H9 (cell line): ENCODE measurements around the gene PLEKHM3. TPM values are rescaled to one million over a fixed set of nuclear protein-coding genes. Genes with fewer than 3 reads are reported as not detected.

Experiments
- DNase-seq: peaks from one replicate; pipeline ENCODE4 v3.0.0-alpha.2; 2017
- H2AFZ ChIP-seq: one replicate; pipeline ENCODE4 v1.6.1; 2013; ENCODE audit warnings: mild to moderate bottlenecking, low read length, control low read depth, moderate library complexity
- H2AK5ac ChIP-seq: 2 replicates; pipeline ENCODE4 v1.6.1; 2013; ENCODE audit warnings: low read length, control low read depth, mixed read lengths; ENCODE audit not compliant: insufficient read length
- H2BK120ac ChIP-seq: one replicate; pipeline ENCODE4 v1.6.1; 2013; ENCODE audit warnings: low read depth, mild to moderate bottlenecking, low read length, control low read depth, inconsistent platforms; ENCODE audit not compliant: poor library complexity, severe bottlenecking
- H2BK12ac ChIP-seq: 2 replicates; pipeline ENCODE4 v1.6.1; 2013; ENCODE audit warnings: low read length, control low read depth, mixed read lengths, low read depth; ENCODE audit not compliant: insufficient read length
- H2BK15ac ChIP-seq: 2 replicates; pipeline ENCODE4 v1.6.1; 2013; ENCODE audit warnings: low read depth, low read length, control low read depth
- H2BK20ac ChIP-seq: one replicate; pipeline ENCODE4 v1.6.1; 2013; ENCODE audit warnings: low read depth, mild to moderate bottlenecking, low read length, control low read depth, inconsistent platforms; ENCODE audit not compliant: poor library complexity, severe bottlenecking
- H2BK5ac ChIP-seq: 2 replicates; pipeline ENCODE4 v1.6.1; 2013; ENCODE audit warnings: low read length, control low read depth, mixed read lengths; ENCODE audit not compliant: insufficient read length
- H3K14ac ChIP-seq: 2 replicates; pipeline ENCODE4 v1.6.1; 2013; ENCODE audit warnings: low read length, control low read depth; ENCODE audit not compliant: insufficient read depth
- H3K18ac ChIP-seq: 2 replicates; pipeline ENCODE4 v1.6.1; 2013; ENCODE audit warnings: low read depth, mild to moderate bottlenecking, mixed read lengths, low read length, control low read depth; ENCODE audit not compliant: insufficient read length
- H3K23ac ChIP-seq: 2 replicates; pipeline ENCODE4 v1.6.1; 2013; ENCODE audit warnings: low read length, control low read depth, mixed read lengths, low read depth; ENCODE audit not compliant: insufficient read length
- H3K23me2 ChIP-seq: 2 replicates; pipeline ENCODE4 v1.6.1; 2013; ENCODE audit warnings: low read depth, mild to moderate bottlenecking, mixed read lengths, low read length, control low read depth; ENCODE audit not compliant: insufficient read length, poor library complexity, severe bottlenecking
- H3K27ac ChIP-seq: 2 replicates; pipeline ENCODE4 v1.5.1; 2013; ENCODE audit warnings: low read length, control low read depth, mixed read lengths, low read depth; ENCODE audit not compliant: insufficient read length
- H3K27me3 ChIP-seq: 2 replicates; pipeline ENCODE4 v1.6.1; 2013; ENCODE audit warnings: low read length, control low read depth, inconsistent platforms; ENCODE audit not compliant: insufficient read depth
- H3K4ac ChIP-seq: 2 replicates; pipeline ENCODE4 v1.6.1; 2013; ENCODE audit warnings: low read depth, mild to moderate bottlenecking, control low read depth, inconsistent platforms, low read length, moderate library complexity
- H3K4me1 ChIP-seq: 2 replicates; pipeline ENCODE4 v1.6.1; 2013; ENCODE audit warnings: low read length, control low read depth, inconsistent platforms; ENCODE audit not compliant: insufficient read depth
- H3K4me2 ChIP-seq: 2 replicates; pipeline ENCODE4 v1.6.1; 2013; ENCODE audit warnings: low read length, control low read depth, mixed read lengths; ENCODE audit not compliant: insufficient read length, insufficient read depth
- H3K56ac ChIP-seq: 2 replicates; pipeline ENCODE4 v1.6.1; 2013; ENCODE audit warnings: low read depth, mild to moderate bottlenecking, mixed read lengths, low read length, control low read depth; ENCODE audit not compliant: insufficient read length
- H3K79me1 ChIP-seq: 2 replicates; pipeline ENCODE4 v1.6.1; 2013; ENCODE audit warnings: low read depth, mild to moderate bottlenecking, moderate library complexity, low read length, control low read depth, inconsistent platforms; ENCODE audit not compliant: insufficient read depth, poor library complexity, severe bottlenecking
- H3K79me2 ChIP-seq: 2 replicates; pipeline ENCODE4 v1.6.1; 2013; ENCODE audit warnings: low read length, control low read depth, inconsistent platforms; ENCODE audit not compliant: insufficient read depth
- H3K9ac ChIP-seq: 2 replicates; pipeline ENCODE4 v1.6.1; 2013; ENCODE audit warnings: low read length, control low read depth, mixed read lengths; ENCODE audit not compliant: insufficient read length; ENCODE audit errors: extremely low read depth
- H3K9me3 ChIP-seq: one replicate; pipeline ENCODE4 v1.6.1; 2013; ENCODE audit warnings: low read depth, low read length, inconsistent platforms; ENCODE audit not compliant: control insufficient read depth
- H3T11ph ChIP-seq: one replicate; pipeline ENCODE4 v1.6.1; 2013; ENCODE audit warnings: mild to moderate bottlenecking, low read length, control low read depth, inconsistent platforms
- H4K20me1 ChIP-seq: one replicate; pipeline ENCODE4 v1.6.1; 2013; ENCODE audit not compliant: control insufficient read depth, insufficient read length, insufficient read depth
- H4K5ac ChIP-seq: 2 replicates; pipeline ENCODE4 v1.6.1; 2013; ENCODE audit warnings: low read depth, mild to moderate bottlenecking, mixed read lengths, low read length, control low read depth; ENCODE audit not compliant: insufficient read length
- H4K8ac ChIP-seq: replicated peaks from 2 replicates; pipeline ENCODE4 v1.6.1; 2013; ENCODE audit warnings: low read length, control low read depth, mixed read lengths, low read depth; ENCODE audit not compliant: insufficient read length
- H4K91ac ChIP-seq: 2 replicates; pipeline ENCODE4 v1.6.1; 2013; ENCODE audit warnings: low read depth, mild to moderate bottlenecking, moderate library complexity, mixed read lengths, low read length, control low read depth; ENCODE audit not compliant: insufficient read length
- H3K27ac Mint-ChIP-seq, 3 experiments: 2 replicates in 2 of 3; 3 replicates in 1 of 3; pipeline ENCODE4 v1.8.0; 2020 to 2021; ENCODE audit warnings: mixed read lengths in 3 of 3, mild to moderate bottlenecking in 1 of 3, moderate library complexity in 1 of 3
- H3K27me3 Mint-ChIP-seq: 2 replicates; pipeline ENCODE4 v1.8.0; 2021; ENCODE audit warnings: low read depth, mild to moderate bottlenecking, moderate library complexity, mixed read lengths
- H3K36me3 Mint-ChIP-seq, 3 experiments: 2 replicates in 2 of 3; 3 replicates in 1 of 3; pipeline ENCODE4 v1.8.0; 2020 to 2021; ENCODE audit warnings: low read depth in 3 of 3, mixed read lengths in 3 of 3; ENCODE audit not compliant: insufficient read depth in 1 of 3
- H3K4me1 Mint-ChIP-seq, 2 experiments: 2 replicates each; pipeline ENCODE4 v1.8.0; 2020; ENCODE audit warnings: mixed read lengths in 2 of 2
- H3K4me3 Mint-ChIP-seq, 2 experiments: 2 replicates in 1 of 2; 3 replicates in 1 of 2; pipeline ENCODE4 v1.8.0; 2020 to 2021; ENCODE audit warnings: mild to moderate bottlenecking in 2 of 2, mixed read lengths in 2 of 2, moderate library complexity in 1 of 2
- H3K9me3 Mint-ChIP-seq, 2 experiments: 2 replicates in 1 of 2; 3 replicates in 1 of 2; pipeline ENCODE4 v1.8.0; 2020; ENCODE audit warnings: mild to moderate bottlenecking in 2 of 2, mixed read lengths in 2 of 2, moderate library complexity in 1 of 2
- CTCF ChIP-seq: fragments of 200-600 bp; sonication (generic); conservative IDR thresholded peaks from 3 replicates; pipeline ENCODE4 v1.8.0; 2021; ENCODE audit warnings: antibody characterized with exemption, mild to moderate bottlenecking
- WGBS: extraction: QIAGEN DNeasy Blood & Tissue Kit; methylation state at CpG from one replicate; pipeline ENCODE4 v1.1.7; 2013; ENCODE audit warnings: missing lambda C conversion rate, low lambda C conversion rate, mixed read lengths; ENCODE audit not compliant: insufficient read length; ENCODE audit errors: extremely low coverage; 5-methylcytosine and 5-hydroxymethylcytosine counted together
- total RNA-seq: library from RNA; stranded (reverse); gene quantifications from 2 replicates; pipeline ENCODE4 v1.2.1, GENCODE V29; 2021

The PLEKHM3 gene
- total RNA-seq, 1 experiment from 2014 or later: 7.5 TPM

GRCh38 chr2:208036357-208036756 is 11.0 kb upstream of the PLEKHM3 start:
- H3K4me1 ChIP-seq: peaks cover 2% of the 10 kb centered on the region; the same call in 1 of the 2 replicates
- no peaks in the 10 kb centered on the region for H3K79me1 ChIP-seq
- Mint-ChIP-seq H3K27ac (no peak overlapping the region), H3K4me1 (peaks cover 13 to 20% of the 10 kb centered on the region in 2 experiments), H3K4me3 (no peak overlapping the region), H3K27me3 (0 out of 2 replicates have a peak, but pooled peaks cover 2% of the 10 kb centered on the region), H3K9me3 (peaks cover 6 to 7% of the 10 kb centered on the region in 2 experiments), H3K36me3 (peaks cover 0 to 4% (median 2%) of the 10 kb centered on the region in 3 experiments; a peak in 3 of 7 replicates)
- no peak overlapping the region for H4K8ac ChIP-seq
- no peak overlapping the region for H2AK5ac ChIP-seq
- H4K20me1 ChIP-seq: no peaks in the 10 kb centered on the region
- no peak overlapping the region for H3K56ac ChIP-seq
- no peaks in the 10 kb centered on the region for H3K27me3 ChIP-seq
- H3K9ac ChIP-seq: no peak overlapping the region
- H2BK15ac ChIP-seq: no peak overlapping the region
- no peaks in the 10 kb centered on the region for H3K23me2 ChIP-seq
- H2BK20ac ChIP-seq: no peak overlapping the region
- H3T11ph ChIP-seq: no peak overlapping the region
- no peak overlapping the region for H3K23ac ChIP-seq
- H4K5ac ChIP-seq: no peak overlapping the region
- DNase-seq: no peak
- H4K91ac ChIP-seq: no peak overlapping the region
- H3K14ac ChIP-seq: no peak overlapping the region
- H3K79me2 ChIP-seq: no peaks in the 10 kb centered on the region
- no peak overlapping the region for H3K4ac ChIP-seq
- no peak overlapping the region for H3K4me2 ChIP-seq
- H2AFZ ChIP-seq: no peak overlapping the region
- no peaks in the 10 kb centered on the region for H3K9me3 ChIP-seq
- WGBS: no CpG with 5 or more reads among the region's 4 CpGs
- H2BK120ac ChIP-seq: no peak overlapping the region
- H3K27ac ChIP-seq: no peak overlapping the region
- H3K18ac ChIP-seq: no peak overlapping the region
- no peak overlapping the region for H2BK12ac ChIP-seq
- no peak overlapping the region for H2BK5ac ChIP-seq
- no peak for TF ChIP-seq CTCF
